Femur (tissue), 1 donor: ENCODE measurements around the gene JMJD4.

Experiments
- DNase-seq: peaks from one replicate; pipeline ENCODE4 v3.0.0-alpha.2; 2017

The JMJD4 gene, protein sequence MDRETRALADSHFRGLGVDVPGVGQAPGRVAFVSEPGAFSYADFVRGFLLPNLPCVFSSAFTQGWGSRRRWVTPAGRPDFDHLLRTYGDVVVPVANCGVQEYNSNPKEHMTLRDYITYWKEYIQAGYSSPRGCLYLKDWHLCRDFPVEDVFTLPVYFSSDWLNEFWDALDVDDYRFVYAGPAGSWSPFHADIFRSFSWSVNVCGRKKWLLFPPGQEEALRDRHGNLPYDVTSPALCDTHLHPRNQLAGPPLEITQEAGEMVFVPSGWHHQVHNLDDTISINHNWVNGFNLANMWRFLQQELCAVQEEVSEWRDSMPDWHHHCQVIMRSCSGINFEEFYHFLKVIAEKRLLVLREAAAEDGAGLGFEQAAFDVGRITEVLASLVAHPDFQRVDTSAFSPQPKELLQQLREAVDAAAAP

GRCh38 chr1:227734856-227735538, at the start of gene JMJD4, which contains the start of gene SNAP47:
Gene JMJD4 (minus strand): TSS chr1:227735302. CDS start chr1:227735273, 29 bp downstream.
Gene SNAP47 (plus strand): TSS chr1:227735435. CDS start chr1:227747737, 12,302 bp downstream.
- peak; percentile 95 for DNase-seq

DNA sequence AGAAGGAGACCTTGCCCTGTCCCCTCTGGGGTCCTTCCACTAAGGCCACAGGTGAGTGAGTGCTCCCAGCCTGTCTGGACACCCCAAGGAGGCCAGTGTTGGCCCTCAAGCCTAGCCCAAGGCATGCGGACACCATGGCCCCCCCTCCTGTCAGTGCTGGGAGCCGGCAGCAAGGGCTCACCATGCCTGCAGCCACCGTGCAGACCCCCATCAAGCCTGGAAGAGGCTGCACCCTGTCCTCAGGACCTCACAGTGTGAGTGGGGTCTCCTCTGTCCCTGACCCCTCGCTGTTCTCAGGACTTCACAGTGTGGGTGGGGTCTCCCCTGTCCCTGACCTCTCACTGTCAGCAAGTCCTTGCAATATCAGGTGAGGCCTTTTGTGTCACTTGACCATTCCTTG, 47.1 kb upstream of the JMJD4 start:
- no peak for DNase-seq

- DNase-seq: no peak
These were observed 46.3 kb upstream of the JMJD4 start for GRCh38 chr1:227781314-227781930.

DNA sequence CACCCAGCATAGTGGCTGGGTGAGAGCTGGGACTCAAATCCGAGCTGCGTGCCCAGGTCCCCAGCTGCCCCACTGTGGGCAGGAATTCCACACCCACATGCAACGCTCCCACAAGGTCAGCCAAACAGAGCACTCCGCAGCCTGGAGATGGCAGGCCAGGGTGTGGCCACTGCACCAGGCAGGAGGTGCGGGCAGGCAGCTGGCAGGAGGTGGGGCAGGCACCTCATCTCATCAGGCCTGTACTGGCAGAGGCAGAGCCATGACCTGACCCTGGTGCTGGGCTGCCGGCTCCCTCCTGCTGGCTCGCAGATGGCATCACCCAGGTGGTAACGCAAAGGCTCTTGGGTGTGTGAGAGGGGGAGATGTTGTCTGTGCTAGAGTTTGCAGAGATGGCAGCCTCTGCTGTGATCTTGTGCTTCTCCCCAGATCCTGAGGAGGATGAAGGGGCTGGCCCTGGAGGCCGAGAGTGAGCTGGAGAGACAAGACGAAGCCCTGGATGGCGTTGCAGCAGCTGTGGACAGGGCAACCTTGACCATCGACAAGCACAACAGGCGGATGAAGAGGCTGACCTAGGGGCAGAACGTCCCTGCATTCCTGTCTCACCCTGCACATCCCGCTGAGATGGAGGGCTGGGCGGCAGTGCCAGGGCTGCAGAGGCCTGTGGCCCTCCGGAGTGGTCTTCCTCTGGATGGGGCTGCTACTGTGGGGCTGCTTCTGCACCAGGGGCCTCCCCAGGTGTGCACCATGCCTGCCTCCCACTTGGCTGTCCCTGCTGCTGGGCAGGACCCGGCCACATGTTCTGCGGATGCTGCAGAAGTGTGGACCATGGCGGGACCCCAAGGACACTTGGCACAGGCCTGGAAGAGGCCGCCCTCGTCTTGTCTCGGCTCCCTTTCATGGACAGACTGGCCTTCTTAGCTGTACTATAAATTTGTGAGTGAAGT, 45.3 kb upstream of the JMJD4 start:
- no peak for DNase-seq

DNA sequence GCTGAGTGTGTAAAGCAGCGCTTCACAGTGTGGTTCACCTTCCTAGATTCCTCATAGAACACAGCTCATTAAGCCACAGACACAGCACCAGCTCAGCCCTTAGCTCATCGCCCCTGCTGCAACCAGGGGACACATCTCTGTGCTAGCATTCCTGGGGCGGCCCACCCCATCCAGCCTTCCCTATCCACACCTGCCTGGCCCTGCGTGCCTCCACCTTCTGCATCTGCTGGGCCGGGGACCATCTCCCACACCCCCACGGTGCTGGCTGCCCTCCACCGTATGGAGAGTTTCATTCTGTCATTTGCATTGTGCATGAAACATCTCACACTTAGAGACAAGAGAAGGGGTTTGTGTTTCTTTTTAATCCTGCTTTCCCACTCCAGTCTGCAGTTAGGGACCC, 44.6 kb upstream of the JMJD4 start:
- no peak for DNase-seq

DNA sequence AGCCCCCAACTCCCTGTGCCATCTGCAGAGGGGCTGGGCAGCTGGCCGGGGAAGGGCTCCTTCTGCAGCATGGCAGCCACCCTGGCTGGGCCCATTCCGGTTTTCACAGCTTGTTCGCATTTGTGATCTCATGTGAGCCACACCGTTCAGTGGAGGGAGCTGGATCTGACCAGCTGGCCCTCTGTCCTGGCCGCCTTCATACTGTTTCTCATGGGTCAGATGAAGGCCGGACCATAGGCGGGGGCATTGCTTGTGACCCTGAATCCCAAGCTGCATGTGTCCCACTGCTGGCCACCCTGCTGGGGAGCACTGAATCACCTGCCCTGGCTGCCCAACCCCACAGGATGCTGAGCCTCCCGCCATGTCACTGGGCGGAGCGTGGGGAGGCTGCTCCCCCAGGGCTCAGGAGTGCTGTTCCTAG, 43.9 kb upstream of the JMJD4 start:
- DNase-seq: peak; percentile 24

- DNase-seq: peak; percentile 43
These were observed 43.4 kb upstream of the JMJD4 start for GRCh38 chr1:227778401-227778947.

DNA sequence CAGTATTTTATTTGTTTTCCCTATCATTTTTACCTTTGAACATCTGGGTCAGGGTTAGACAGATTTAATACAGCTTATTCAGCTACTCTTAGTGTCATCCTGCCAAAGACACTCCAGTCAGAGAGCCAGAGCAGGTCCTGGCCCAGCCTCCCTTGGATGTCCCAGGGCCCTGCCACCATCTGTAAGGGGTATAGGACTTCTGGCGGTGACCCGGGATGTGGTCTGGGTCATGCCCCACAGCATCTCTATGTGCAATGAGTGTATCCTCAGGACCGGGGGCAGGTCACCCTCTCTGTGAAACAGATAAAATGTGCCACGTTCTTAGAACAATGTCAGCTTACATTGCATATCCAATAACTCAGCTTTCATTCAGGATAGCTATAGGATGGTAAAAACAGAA, 42.5 kb upstream of the JMJD4 start:
- DNase-seq: no peak

- no peak for DNase-seq
These were observed 42.1 kb upstream of the JMJD4 start for GRCh38 chr1:227777156-227777555.

GRCh38 chr1:227776331-227776771, 41.2 kb upstream of the JMJD4 start:
- DNase-seq: no peak

DNA sequence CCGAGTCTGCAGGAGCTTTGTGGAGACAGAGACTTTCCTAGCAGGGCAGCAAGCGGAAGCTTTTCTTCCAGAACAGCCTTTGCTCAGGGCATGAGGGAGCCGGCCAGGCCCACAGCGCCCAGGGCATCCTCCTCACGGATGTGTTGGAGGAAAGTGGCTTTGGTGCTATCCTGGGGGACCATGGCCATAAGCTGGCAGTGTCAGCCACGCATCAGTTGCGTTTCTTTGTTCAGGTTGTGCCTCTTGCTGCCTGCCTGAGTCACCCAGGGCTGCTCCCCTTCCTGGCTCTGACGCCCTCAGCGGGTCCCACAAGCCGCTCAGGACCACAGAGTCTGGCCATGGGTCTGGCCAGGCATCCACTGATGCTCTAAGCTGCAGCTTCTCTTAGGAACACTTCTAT, 40.7 kb upstream of the JMJD4 start:
- peak; percentile 19 for DNase-seq

DNA sequence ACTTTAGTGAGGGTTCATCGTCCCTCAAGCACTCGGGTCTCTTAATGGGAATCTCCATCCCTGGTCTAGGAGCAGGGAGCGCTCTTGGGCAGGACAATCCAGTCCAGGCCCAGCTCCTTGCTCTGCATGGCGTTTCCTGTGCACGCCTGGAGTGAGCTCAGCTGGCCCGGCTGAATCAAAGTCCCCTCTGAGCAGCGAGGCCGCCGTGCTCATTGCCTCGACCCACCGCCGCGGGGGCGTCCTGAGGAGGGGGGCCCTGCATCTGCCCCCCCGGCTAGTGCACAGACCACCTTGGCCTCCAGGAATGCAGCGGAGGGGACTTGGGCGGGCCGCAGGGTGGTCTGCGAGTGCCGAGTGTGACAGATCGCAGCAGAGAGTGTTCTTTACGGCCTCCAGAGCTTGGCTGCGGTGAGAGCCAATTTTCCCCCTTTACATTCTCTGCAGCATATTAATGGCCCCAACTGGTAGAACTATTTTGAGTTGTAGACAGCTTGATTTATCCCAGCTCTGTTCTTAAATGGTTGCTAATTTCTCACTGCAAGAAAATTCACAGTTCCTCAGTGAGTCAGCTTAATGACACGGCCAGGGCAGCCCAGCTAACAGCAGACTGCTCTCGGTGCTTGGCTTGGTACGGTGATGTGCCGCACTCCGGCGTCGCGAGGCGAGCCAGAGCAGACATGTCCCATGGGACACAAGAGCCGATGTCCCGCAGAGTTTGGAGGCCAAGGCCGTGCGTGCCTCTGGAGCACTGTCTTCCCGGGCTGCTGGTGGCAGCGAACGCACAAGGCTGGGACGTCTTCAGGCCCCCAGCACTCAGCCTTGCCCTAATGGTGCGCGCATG, 39.9 kb upstream of the JMJD4 start:
- DNase-seq: peak; percentile 69

DNA sequence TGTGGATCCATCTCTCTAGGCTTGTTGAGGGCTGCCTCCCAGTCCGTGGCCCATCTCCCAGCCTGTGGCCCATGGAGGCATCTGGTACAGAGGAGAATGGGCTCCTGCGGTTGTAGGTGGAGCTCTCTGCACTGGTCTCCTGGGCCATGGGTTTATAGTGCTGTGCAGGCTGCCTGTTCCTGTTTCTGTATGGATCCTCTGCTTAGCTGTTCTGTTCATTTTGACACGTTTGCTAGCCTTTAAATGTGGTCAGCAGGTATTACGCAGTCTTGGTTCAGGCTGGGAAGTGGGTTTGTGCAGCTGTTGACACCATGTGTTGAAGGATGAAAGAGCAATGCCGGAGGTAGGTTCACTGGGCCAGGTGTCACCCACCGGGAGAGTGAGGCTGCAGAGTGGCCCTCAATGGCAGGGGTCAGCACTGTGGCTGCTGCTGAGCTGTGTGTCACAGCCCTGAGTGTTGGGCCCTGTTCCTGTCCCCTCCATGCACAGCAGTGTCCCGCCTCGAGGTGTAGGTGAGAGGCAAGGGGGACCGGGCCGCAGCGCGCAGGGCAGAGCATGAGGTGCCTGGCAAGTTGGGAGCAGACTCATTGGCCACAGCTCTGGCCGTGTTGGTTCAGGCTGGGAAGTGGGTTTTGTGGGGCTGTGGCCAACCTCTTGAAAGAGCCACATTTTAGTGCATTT, 39.1 kb upstream of the JMJD4 start:
- no peak for DNase-seq

DNA sequence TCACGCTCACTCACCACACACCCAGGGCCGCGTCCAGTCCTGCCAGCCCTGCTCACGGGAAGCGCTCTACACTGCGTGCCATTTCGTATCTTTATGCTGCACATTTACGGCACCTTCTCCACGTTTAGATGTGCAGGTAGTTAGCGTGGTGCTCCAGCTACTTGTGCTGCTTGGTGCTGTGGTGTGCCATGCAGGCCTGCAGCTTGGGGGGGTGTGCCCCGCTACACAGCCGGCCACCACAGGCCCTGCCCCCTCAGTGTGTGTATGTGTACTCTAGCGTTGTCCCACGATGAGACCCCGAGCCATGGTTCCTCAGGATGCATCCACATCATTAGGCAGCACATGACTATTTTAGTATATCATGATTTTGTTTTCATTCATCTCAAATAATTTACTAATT, 38.5 kb upstream of the JMJD4 start:
- no peak for DNase-seq

- no peak for DNase-seq
These were observed 36.7 kb upstream of the JMJD4 start for GRCh38 chr1:227771771-227772170.

DNA sequence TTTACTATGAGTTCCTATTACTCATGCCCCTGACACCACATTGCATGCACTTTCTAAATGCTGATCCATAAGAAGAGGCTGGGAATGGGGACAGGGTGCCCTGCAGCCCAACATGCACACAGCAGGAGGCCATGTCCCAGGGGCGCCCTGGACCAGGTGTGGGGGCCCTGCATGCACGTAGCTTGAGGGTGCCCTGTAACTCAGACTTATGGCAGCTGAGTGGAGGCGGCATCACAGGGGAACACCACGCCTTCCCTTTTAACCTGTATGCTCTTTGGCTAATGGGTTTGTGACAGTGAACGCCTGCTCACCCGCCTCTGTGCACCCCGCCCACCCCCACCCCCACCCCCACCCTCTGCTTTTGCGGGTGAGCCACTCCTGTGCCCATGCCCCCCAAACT, 36.2 kb upstream of the JMJD4 start:
- no peak for DNase-seq

DNA sequence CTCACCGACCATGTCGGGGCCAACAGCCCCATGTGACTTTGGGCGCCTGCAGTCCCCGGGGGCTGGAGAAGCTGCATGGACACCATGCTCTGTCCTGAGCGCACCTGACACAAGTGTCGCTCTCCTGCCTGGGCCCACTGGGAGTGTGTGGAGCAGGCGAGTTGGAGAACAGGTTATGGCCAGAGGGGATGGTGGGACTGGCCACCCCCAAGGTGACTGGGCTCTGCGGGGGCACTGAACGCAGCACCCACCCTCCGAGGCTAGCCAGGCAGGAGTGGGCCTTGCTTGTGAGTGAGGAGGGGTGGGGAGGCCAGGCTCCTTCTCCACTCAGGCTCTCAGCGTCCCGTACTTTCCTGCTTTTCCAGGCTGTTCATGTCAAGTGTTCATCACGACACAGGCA, 35.7 kb upstream of the JMJD4 start:
- DNase-seq: no peak

GRCh38 chr1:227769936-227770494, 34.9 kb upstream of the JMJD4 start:
- DNase-seq: no peak

GRCh38 chr1:227769047-227769935, 34.2 kb upstream of the JMJD4 start:
- no peak for DNase-seq
